ENCODE results near the gene GALNT11. TPM values are rescaled to one million over a fixed set of nuclear protein-coding genes. Genes with fewer than 3 reads are reported as not detected.
"Not testable (repeated sequence)": the region's sequence is repeated elsewhere in the genome, so short reads cannot be mapped to it uniquely, and the experiment has no call there.

The GALNT11 gene
- total and polyA plus RNA-seq, 9 donors, result 20.1 to 57.6 (median 34.3) TPM

DNA sequence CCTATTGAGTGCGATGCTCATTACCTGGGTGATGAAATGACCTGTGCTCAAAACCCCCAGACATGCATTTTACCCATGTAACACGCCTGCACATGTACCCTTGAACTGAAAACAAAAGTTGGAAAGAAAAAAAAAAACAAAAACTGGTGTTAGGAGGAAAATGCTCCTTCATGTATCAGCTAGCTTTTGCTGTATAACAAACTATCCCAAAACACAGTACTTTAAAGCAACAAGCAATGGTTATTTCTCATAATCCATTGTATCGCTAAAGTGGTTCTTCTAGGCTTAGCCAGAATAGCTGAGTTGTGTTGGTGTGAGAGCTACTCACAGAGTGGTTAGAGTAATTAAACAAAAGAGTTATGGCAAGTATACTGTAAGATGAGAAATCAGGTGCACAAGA, 12.2 kb upstream of the GALNT11 start:
- H3K27ac ChIP-seq, result no peak overlapping the region
- no peaks in the 10 kb centered on the region for H3K4me1 ChIP-seq (ENCODE audit: insufficient read depth)
- no peaks in the 10 kb centered on the region for H3K36me3 ChIP-seq
- TF ChIP-seq, protein P1, sequence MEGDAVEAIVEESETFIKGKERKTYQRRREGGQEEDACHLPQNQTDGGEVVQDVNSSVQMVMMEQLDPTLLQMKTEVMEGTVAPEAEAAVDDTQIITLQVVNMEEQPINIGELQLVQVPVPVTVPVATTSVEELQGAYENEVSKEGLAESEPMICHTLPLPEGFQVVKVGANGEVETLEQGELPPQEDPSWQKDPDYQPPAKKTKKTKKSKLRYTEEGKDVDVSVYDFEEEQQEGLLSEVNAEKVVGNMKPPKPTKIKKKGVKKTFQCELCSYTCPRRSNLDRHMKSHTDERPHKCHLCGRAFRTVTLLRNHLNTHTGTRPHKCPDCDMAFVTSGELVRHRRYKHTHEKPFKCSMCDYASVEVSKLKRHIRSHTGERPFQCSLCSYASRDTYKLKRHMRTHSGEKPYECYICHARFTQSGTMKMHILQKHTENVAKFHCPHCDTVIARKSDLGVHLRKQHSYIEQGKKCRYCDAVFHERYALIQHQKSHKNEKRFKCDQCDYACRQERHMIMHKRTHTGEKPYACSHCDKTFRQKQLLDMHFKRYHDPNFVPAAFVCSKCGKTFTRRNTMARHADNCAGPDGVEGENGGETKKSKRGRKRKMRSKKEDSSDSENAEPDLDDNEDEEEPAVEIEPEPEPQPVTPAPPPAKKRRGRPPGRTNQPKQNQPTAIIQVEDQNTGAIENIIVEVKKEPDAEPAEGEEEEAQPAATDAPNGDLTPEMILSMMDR (IDR thresholded peaks at IDR 0.05), result no peak
- no peak for TF ChIP-seq EP300 (IDR thresholded peaks at IDR 0.05)
- no peak for TF ChIP-seq POLR2A (IDR thresholded peaks at IDR 0.05)
- no peaks in the 10 kb centered on the region for H3K27me3 ChIP-seq
- intact Hi-C loops (cut with DNase I), result no loop called here
- H3K4me3 ChIP-seq, result no peak overlapping the region
- H3K9me3 ChIP-seq, result no peaks in the 10 kb centered on the region
- WGBS, 3 donors, result 88 to 95% (median 92%) methylated on average over 3 of the region's 3 CpGs
- DNase-seq, result no peak

DNA sequence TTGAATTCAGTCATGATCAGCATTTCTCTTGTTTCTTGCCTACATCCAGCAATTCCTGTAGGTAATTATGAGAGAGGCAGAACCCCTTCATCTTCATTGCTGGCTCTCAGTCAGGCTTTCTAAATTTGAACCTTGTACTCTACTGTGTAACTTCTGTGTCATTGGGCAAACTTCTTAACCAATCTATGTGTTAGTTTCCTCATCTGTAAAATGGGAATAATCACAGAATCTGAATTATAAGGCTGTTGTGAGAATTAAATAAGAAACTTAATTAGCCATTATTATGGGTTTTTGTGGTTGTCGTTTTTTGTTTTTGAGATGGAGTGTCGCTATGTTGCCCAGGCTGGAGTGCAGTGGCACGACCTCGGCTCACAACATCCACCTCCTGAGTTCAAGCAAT, 11.5 kb upstream of the GALNT11 start:
- H3K9me3 ChIP-seq, result no peaks in the 10 kb centered on the region
- H3K27me3 ChIP-seq, result no peaks in the 10 kb centered on the region
- no peak for TF ChIP-seq EP300 (IDR thresholded peaks at IDR 0.05)
- TF ChIP-seq, protein P1 (IDR thresholded peaks at IDR 0.05), result no peak
- no peak for TF ChIP-seq POLR2A (IDR thresholded peaks at IDR 0.05)
- H3K36me3 ChIP-seq, result no peaks in the 10 kb centered on the region
- H3K4me1 ChIP-seq (ENCODE audit: insufficient read depth), result no peaks in the 10 kb centered on the region
- intact Hi-C loops (cut with DNase I), result no loop called here
- H3K27ac ChIP-seq, result no peak overlapping the region
- WGBS, 3 donors, result 94 to 95% (median 94%) methylated on average over 4 of the region's 4 CpGs
- no peak overlapping the region for H3K4me3 ChIP-seq
- no peak for DNase-seq

DNA sequence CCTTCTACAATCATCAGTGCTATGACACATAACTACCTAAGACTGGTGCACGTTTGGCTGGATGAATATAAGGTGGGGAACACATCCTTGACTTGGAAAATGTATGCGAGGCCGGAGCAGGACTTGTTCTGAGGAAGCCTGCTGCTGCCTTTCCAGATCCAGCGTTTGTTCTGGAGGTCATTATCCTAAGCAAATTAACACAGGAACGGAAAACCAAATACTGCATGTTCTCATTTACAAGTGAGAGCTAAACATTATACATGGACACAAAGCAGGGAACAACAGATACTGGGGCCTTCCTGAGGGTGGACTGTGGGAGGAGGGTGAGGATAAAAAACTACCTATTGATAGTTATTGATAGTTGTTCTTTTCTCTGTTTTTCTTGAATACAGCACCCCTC, 10.8 kb upstream of the GALNT11 start:
- Histone ChIP-seq H3K36me3 (no peaks in the 10 kb centered on the region), H3K27me3 (no peaks in the 10 kb centered on the region), H3K4me3 (no peak overlapping the region), H3K9me3 (no peaks in the 10 kb centered on the region), H3K27ac (no peak overlapping the region), H3K4me1 (ENCODE audit: insufficient read depth) (no peaks in the 10 kb centered on the region)
- 68 to 75% (median 70%) methylated on average over 5 of the region's 5 CpGs for WGBS, 3 donors
- DNase-seq, result no peak
- TF ChIP-seq POLR2A (IDR thresholded peaks at IDR 0.05) (no peak), EP300 (IDR thresholded peaks at IDR 0.05) (no peak)
- TF ChIP-seq, protein P1 (IDR thresholded peaks at IDR 0.05), result no peak
- intact Hi-C loops (cut with DNase I), result no loop called here

DNA sequence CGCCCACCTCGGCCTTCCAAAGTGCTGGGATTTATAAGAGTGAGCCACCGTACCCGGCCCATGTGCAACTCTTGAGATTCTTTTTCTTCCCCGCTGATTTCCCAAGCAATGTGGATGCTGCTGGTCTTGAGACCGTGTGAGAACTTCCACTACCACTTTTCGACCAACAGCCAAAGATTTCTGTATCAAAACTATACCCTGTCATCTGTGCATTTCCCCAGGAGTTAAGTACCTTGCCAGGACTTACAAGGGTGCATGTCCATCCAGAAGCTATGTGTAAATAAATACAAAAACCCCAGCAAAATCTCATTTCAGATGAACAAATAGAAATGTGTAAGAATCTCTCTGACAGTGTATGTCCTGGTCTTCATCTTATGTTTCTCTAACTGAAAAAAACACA, 9.9 kb upstream of the GALNT11 start:
- TF ChIP-seq, protein P1 (IDR thresholded peaks at IDR 0.05), result no peak
- TF ChIP-seq EP300 (IDR thresholded peaks at IDR 0.05) (no peak), POLR2A (IDR thresholded peaks at IDR 0.05) (no peak)
- 89 to 93% (median 90%) methylated on average over 7 of the region's 7 CpGs for WGBS, 3 donors
- no peaks in the 10 kb centered on the region for H3K27me3 ChIP-seq
- no peaks in the 10 kb centered on the region for H3K36me3 ChIP-seq
- intact Hi-C loops (cut with DNase I), result no loop called here
- no peak overlapping the region for H3K4me3 ChIP-seq
- DNase-seq, result no peak
- no peak overlapping the region for H3K27ac ChIP-seq
- H3K4me1 ChIP-seq (ENCODE audit: insufficient read depth), result no peaks in the 10 kb centered on the region
- H3K9me3 ChIP-seq, result no peaks in the 10 kb centered on the region

DNA sequence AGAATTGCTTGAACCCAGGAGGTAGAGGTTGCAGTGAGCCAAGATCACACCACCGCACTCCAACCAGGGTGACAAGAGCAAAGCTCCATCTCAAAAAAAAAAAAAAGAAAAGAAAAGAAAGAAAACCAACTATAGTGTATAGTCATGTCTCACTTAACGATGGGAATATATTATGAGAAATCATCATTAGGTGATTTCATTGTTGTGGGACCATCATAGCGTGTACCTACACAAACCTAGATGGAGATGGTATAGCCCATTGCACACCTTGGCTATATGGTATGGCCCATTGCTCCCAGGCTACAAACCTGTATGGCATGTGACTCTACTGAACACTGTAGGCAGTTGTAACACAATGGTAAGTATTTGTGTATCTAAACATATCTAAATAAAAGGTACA, 8.5 kb upstream of the GALNT11 start:
- Histone ChIP-seq H3K4me1 (ENCODE audit: insufficient read depth) (no peaks in the 10 kb centered on the region), H3K27ac (no peak overlapping the region), H3K27me3 (no peaks in the 10 kb centered on the region), H3K4me3 (no peak overlapping the region), H3K36me3 (no peaks in the 10 kb centered on the region), H3K9me3 (no peaks in the 10 kb centered on the region)
- intact Hi-C loops (cut with DNase I), result no loop called here
- DNase-seq, result no peak
- no peak for TF ChIP-seq POLR2A (IDR thresholded peaks at IDR 0.05)
- WGBS, 3 donors, result 91 to 98% (median 95%) methylated on average over 3 of the region's 3 CpGs

DNA sequence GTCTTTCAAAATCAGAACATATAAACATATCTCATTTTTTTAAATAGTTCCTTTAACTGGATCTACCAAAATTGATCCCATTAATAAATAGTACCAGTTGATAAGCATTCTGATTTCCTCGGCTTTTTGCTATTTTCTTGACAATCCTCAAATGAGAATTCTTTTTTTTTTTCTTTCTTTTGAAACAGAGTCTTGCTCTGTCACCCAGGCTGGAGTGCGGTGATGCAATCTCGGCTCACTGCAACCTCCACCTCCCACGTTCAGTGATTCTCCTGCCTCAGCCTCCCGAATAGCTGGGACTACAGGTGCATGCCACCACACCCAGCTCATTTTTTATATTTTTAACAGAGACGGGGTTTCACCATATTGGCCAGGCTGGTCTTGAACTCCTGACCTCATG, 7.8 kb upstream of the GALNT11 start:
- intact Hi-C loops (cut with DNase I); DNase-seq; H3K4me1 ChIP-seq (ENCODE audit: insufficient read depth); H3K9me3 ChIP-seq; H3K4me3 ChIP-seq; H3K36me3 ChIP-seq; H3K27ac ChIP-seq; H3K27me3 ChIP-seq: not testable (repeated sequence)
- whole genome bisulfite sequencing, 3 donors, result 81 to 89% (median 85%) methylated on average over 6 of the region's 6 CpGs

DNA sequence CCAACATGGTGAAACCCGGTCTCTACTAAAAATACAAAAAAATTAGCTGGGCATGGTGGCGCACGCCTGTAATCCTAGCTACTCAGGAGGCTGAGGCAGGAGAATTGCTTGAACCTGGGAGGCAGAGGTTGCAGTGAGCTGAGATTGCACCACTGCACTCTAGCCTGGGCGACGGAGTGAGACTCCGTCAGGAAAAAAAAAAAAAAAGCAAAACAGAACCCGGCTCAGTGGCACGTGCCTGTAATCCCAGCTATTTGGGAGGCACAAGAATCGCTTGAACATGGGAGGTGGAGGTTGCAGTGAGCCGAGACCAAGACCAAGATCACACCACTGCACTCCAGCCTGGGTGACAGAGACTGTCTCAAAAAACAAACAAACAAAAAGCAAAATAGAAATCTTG, 3.7 kb upstream of the GALNT11 start:
- H3K9me3 ChIP-seq; H3K4me3 ChIP-seq; H3K36me3 ChIP-seq; H3K4me1 ChIP-seq (ENCODE audit: insufficient read depth); DNase-seq; H3K27ac ChIP-seq; H3K27me3 ChIP-seq: not testable (repeated sequence)
- 60 to 71% (median 67%) methylated on average over 10 of the region's 10 CpGs for WGBS, 3 donors
- intact Hi-C loops (cut with DNase I), result loop anchor here in 1 of 4 donors (10.0 kb wide), 1 partner anchor 147 kb away; the partner anchor contains the start of gene PRKAG2
